OCI-LY7 (cell line): Measurements from ENCODE around the gene PPARG.

ENCODE experiments used
- CTCF ChIP-seq: fragments of 200-600 bp; sonication (generic); conservative IDR thresholded peaks from 2 replicates; pipeline ENCODE4 v1.5.1; 2014; ENCODE audit warnings: mild to moderate bottlenecking, antibody characterized with exemption, low read length, moderate library complexity, mixed read lengths
- EZH2phosphoT487 ChIP-seq: fragments of 200-600 bp; sonication (generic); IDR thresholded peaks from 2 replicates; pipeline ENCODE4 v1.6.1; 2018; ENCODE audit warnings: low read depth, borderline replicate concordance, mild to moderate bottlenecking, mixed run types, antibody characterized with exemption, low read length, moderate library complexity, mixed read lengths

GRCh38 chr3:12424635-12425319 lies 135.9 kb downstream of the PPARG start:
- TF ChIP-seq CTCF (no peak), EZH2phosphoT487 (no peak)
